GM12878 (cell line): ENCODE data around the gene CD93. TPM values are rescaled to one million over a fixed set of nuclear protein-coding genes. Genes with fewer than 3 reads are reported as not detected.

Experiments
- ATAC-seq: fragments of 200-7000 bp; cut with Tn5 transposase; 3 replicates; pipeline ENCODE4 v1.9.1; 2020; ENCODE audit warnings: mild to moderate bottlenecking, moderate library complexity
- BruUV-seq: library from RNA; stranded (reverse); fragments of 400-500 nt; replicated peaks from 2 replicates; lab custom pipeline; 2021; lab: Mats Ljungman, UMichigan
- CTCF ChIA-PET: fragments of 300-600 bp; sonication (Branson Sonifier 250); formaldehyde crosslinking; extraction: SDS; loops from one replicate; lab custom pipeline; 2021; ENCODE audit warnings: inconsistent platforms; lab: Yijun Ruan, JAX
- POLR2A ChIA-PET: fragments of 350-600 bp; formaldehyde crosslinking; extraction: SDS; loops from one replicate; lab custom pipeline; 2021; ENCODE audit warnings: inconsistent platforms; lab: Charles Lee
- RAD21 ChIA-PET: fragments of 300-600 bp; sonication (Branson Sonifier 250); formaldehyde crosslinking; loops from one replicate; lab custom pipeline; 2023; ENCODE audit warnings: antibody characterized with exemption; ENCODE audit not compliant: unreplicated experiment; lab: Charles Lee
- SMC1A ChIA-PET: fragments of 300-600 bp; sonication (Branson Sonifier 250); formaldehyde crosslinking; loops from one replicate; lab custom pipeline; 2023; ENCODE audit not compliant: unreplicated experiment, uncharacterized antibody; lab: Charles Lee
- DNase-seq: peaks from one replicate; pipeline ENCODE4 v3.0.0-alpha.2; 2011; ENCODE audit warnings: low read depth, low spot score
- FAIRE-seq: peaks from 3 replicates; lab custom pipeline; 2011; peaks lifted over from hg19 to GRCh38; lab: Jason Lieb, UNC
- H2AFZ ChIP-seq: 2 replicates; pipeline ENCODE4 v1.6.0; 2011; ENCODE audit warnings: low read depth, low read length, control low read depth; ENCODE audit not compliant: control insufficient read depth
- H3K27ac ChIP-seq: 2 replicates; pipeline ENCODE4 v1.5.1; 2011; ENCODE audit warnings: control low read depth; ENCODE audit not compliant: control insufficient read depth, insufficient read depth
- H3K27me3 ChIP-seq, 2 experiments: replicated peaks in 1 of 2; 2 replicates each; pipeline versions ENCODE4 v1.6.0 to v1.6.1; 2011; ENCODE audit warnings: low read length in 1 of 2; ENCODE audit not compliant: control insufficient read depth in 2 of 2, insufficient read depth in 2 of 2
- H3K36me3 ChIP-seq, 2 experiments: 2 replicates each; pipeline ENCODE4 v1.5.1; 2011; ENCODE audit warnings: low read length in 1 of 2; ENCODE audit not compliant: control insufficient read depth in 2 of 2, insufficient read depth in 2 of 2
- H3K4me1 ChIP-seq: 2 replicates; pipeline ENCODE4 v1.6.1; 2011; ENCODE audit warnings: mild to moderate bottlenecking, low read length, moderate library complexity, mixed read lengths; ENCODE audit not compliant: control insufficient read depth, insufficient read depth
- H3K4me2 ChIP-seq: 2 replicates; pipeline ENCODE4 v1.6.0; 2011; ENCODE audit warnings: control low read depth; ENCODE audit not compliant: control insufficient read depth, insufficient read depth
- H3K4me3 ChIP-seq: fragments of 200-600 bp; sonication (generic); 2 replicates; pipeline ENCODE4 v1.5.1; 2016
- H3K79me2 ChIP-seq: 2 replicates; pipeline ENCODE4 v1.6.0; 2011; ENCODE audit warnings: low read length; ENCODE audit not compliant: control insufficient read depth, insufficient read depth
- H3K9ac ChIP-seq: 2 replicates; pipeline ENCODE4 v1.8.0; 2011; ENCODE audit warnings: low read length, control low read depth, mixed read lengths; ENCODE audit not compliant: control insufficient read depth, insufficient read depth
- H3K9me3 ChIP-seq: replicated peaks from 3 replicates; pipeline ENCODE4 v1.5.1; 2011; ENCODE audit warnings: mild to moderate bottlenecking, low read length; ENCODE audit not compliant: control insufficient read depth, insufficient read depth
- H4K20me1 ChIP-seq: 2 replicates; pipeline ENCODE4 v1.6.0; 2011; ENCODE audit not compliant: control insufficient read depth, insufficient read depth
- MXI1 ChIP-seq: fragments of 150-350 bp; IDR thresholded peaks from 2 replicates; pipeline ENCODE4 v1.6.1; 2011; ENCODE audit warnings: low read depth, mild to moderate bottlenecking, inconsistent platforms, low read length, improper control_type of control experiment
- WGBS: methylation state at CpG from one replicate; pipeline ENCODE4 v1.1.6; 2016; ENCODE audit warnings: low lambda C conversion rate; ENCODE audit not compliant: insufficient replicate concordance, insufficient coverage; ENCODE audit errors: missing lambda C conversion rate; 5-methylcytosine and 5-hydroxymethylcytosine counted together
- in situ Hi-C: fragments of 300-500 bp; cut with MboI; formaldehyde crosslinking; loops from 9 replicates; pipeline ENCODE4 v1.14.3; 2018; ENCODE audit warnings: mixed read lengths
- intact Hi-C: fragments of 100-400 bp; cut with micrococcal nuclease; formaldehyde crosslinking; loops from one replicate; pipeline ENCODE4 v1.14.2; 2022; ENCODE audit not compliant: unreplicated experiment
- polyA plus RNA-seq, 11 experiments: library from polyadenylated mRNA; depleted of rRNA in 4 of 11; unstranded in 6 of 11; stranded (reverse) in 5 of 11; fragments of >200 nt; fragmentation: Nextera tagmentation in 4 of 11; fragmentation: Illumina TruSeq in 1 of 11; extraction: Ambion mirVana in 4 of 11; extraction: Trizol in 1 of 11; gene quantifications; 1 replicate in 1 of 11; 2 replicates in 10 of 11; pipeline versions ENCODE4 v1.2.1 to v1.2.3, GENCODE V29; 2011 to 2016; ENCODE audit warnings: inconsistent platforms in 2 of 11, missing spikeins in 2 of 11, low read depth in 1 of 11
- total RNA-seq, 4 experiments: library from RNA; depleted of rRNA in 3 of 4; stranded (reverse); fragments of >200 nt in 3 of 4; fragmentation: Illumina TruSeq in 1 of 4; extraction: Trizol in 1 of 4; gene quantifications; 2 replicates each; pipeline versions ENCODE4 v1.2.1 to v1.2.3, GENCODE V29; 2013 to 2021
- TF ChIP-seq, protein P1 (sequence below): fragments of 450-650 bp; IDR thresholded peaks from 2 replicates; pipeline ENCODE4 v1.6.1; 2017; ENCODE audit warnings: mild to moderate bottlenecking, moderate library complexity

The CD93 gene
- total and polyA plus RNA-seq, 10 of the 15 experiments (the other 5 are each of a cell fraction or from before 2014, with no cell fraction given), result 0.20 to 2.7 (median 0.92) TPM

DNA sequence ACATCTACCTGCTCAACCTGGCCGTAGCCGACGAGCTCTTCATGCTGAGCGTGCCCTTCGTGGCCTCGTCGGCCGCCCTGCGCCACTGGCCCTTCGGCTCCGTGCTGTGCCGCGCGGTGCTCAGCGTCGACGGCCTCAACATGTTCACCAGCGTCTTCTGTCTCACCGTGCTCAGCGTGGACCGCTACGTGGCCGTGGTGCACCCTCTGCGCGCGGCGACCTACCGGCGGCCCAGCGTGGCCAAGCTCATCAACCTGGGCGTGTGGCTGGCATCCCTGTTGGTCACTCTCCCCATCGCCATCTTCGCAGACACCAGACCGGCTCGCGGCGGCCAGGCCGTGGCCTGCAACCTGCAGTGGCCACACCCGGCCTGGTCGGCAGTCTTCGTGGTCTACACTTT is 50.4 kb downstream of the CD93 start (continued):
- TF ChIP-seq MXI1, result no peak

DNA sequence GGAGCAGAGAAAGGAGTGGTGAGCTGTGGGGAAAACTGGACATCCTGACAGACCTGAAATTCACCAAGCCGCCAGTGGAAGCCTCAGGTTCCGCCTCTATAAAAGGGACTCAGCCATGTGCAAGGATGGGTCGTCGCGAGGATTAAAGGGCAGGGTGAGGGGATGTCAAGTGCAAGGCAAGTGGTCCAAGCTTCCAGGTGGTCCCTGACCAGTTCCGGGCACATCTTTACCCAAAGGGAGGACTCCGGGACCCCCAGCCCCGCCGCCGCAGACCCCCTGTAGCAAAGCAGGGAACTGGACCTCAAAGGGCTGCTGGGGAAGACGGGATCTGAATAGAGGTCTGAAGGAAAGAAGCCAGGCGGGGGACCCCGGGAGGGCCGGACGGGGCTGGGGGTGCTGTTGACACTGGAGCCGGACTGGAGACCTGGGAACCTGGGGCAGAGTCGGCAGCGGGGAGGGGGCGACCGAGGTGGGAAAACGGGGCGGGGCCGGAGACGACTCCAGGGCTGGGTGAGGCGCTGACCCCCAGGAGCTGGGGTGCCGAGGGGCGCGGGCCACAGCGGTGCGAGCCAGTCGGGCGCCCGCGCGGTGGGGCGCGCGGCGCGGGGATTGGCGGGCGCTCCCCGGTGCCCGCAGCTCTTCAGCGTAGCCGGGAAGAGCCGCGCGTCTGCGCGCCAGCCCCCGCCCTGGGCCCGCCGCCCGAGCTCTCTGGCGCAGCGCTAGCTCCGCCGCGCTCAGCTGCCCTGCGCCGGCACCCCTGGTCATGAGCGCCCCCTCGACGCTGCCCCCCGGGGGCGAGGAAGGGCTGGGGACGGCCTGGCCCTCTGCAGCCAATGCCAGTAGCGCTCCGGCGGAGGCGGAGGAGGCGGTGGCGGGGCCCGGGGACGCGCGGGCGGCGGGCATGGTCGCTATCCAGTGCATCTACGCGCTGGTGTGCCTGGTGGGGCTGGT is 51.1 kb downstream of the CD93 start, which contains the start of gene SSTR4:
Gene SSTR4 (plus strand): TSS at position 592 of the 951 bp plus-strand sequence. CDS start 172 bp downstream, at position 764.
- no peaks in the 10 kb centered on the region for H4K20me1 ChIP-seq
- ChIA-PET SMC1A (no interaction called here), POLR2A (no interaction called here), RAD21 (no interaction called here), CTCF (interaction anchor here (0.7 kb wide), 1 partner anchor 17 kb away, joined by 3 read pairs; no protein-coding TSS in a partner anchor)
- TF ChIP-seq, protein P1, sequence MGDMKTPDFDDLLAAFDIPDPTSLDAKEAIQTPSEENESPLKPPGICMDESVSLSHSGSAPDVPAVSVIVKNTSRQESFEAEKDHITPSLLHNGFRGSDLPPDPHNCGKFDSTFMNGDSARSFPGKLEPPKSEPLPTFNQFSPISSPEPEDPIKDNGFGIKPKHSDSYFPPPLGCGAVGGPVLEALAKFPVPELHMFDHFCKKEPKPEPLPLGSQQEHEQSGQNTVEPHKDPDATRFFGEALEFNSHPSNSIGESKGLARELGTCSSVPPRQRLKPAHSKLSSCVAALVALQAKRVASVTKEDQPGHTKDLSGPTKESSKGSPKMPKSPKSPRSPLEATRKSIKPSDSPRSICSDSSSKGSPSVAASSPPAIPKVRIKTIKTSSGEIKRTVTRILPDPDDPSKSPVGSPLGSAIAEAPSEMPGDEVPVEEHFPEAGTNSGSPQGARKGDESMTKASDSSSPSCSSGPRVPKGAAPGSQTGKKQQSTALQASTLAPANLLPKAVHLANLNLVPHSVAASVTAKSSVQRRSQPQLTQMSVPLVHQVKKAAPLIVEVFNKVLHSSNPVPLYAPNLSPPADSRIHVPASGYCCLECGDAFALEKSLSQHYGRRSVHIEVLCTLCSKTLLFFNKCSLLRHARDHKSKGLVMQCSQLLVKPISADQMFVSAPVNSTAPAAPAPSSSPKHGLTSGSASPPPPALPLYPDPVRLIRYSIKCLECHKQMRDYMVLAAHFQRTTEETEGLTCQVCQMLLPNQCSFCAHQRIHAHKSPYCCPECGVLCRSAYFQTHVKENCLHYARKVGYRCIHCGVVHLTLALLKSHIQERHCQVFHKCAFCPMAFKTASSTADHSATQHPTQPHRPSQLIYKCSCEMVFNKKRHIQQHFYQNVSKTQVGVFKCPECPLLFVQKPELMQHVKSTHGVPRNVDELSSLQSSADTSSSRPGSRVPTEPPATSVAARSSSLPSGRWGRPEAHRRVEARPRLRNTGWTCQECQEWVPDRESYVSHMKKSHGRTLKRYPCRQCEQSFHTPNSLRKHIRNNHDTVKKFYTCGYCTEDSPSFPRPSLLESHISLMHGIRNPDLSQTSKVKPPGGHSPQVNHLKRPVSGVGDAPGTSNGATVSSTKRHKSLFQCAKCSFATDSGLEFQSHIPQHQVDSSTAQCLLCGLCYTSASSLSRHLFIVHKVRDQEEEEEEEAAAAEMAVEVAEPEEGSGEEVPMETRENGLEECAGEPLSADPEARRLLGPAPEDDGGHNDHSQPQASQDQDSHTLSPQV, result no peak
- TF ChIP-seq, all 136 proteins: peak for 0
- intact Hi-C loops, result no loop called here
- Histone ChIP-seq H3K27ac (no peak within 1 kb of the TSS), H3K9ac (no peak within 1 kb of the TSS), H3K36me3 (no peaks in the 10 kb centered on the region), H3K4me1 (no peaks in the 10 kb centered on the region), H3K4me2 (no peak within 1 kb of the TSS), H3K27me3 (peaks cover 0 to 2% of the 10 kb centered on the region in 2 experiments; a peak in 1 of 4 replicates), H3K79me2 (no peaks in the 10 kb centered on the region), H3K9me3 (no peaks in the 10 kb centered on the region), H3K4me3 (no peak within 1 kb of the TSS), H2AFZ (no peak within 1 kb of the TSS)
- no TSS peak for BruUV-seq
- WGBS, result 76% methylated on average over 48 of the region's 83 CpGs
- FAIRE-seq (no peak), DNase-seq (no peak), ATAC-seq (no peak)
- in situ Hi-C loops, result no loop called here
